HL-60 (cell line): Measurements from ENCODE around the gene WSB2.

ENCODE experiments used
- DNase-seq, 2 experiments: peaks; one replicate each; pipeline ENCODE4 v3.0.0-alpha.2; 2010 to 2020; ENCODE audit warnings: low read depth in 1 of 2, low spot score in 1 of 2
- H3K27ac ChIP-seq: fragments of 250-450 bp; sonication (Bioruptor Pico); replicated peaks from 2 replicates; pipeline ENCODE4 v1.5.1; 2020; ENCODE audit warnings: mild to moderate bottlenecking, moderate library complexity
- H3K27me3 ChIP-seq: fragments of 250-450 bp; sonication (Bioruptor Pico); 2 replicates; pipeline ENCODE4 v1.5.1; 2021; ENCODE audit warnings: mild to moderate bottlenecking, moderate library complexity; ENCODE audit not compliant: insufficient read depth, poor library complexity, severe bottlenecking
- H3K4me3 ChIP-seq: replicated peaks from 2 replicates; pipeline ENCODE4 v1.5.1; 2011; ENCODE audit warnings: mild to moderate bottlenecking, control low read depth, low read length; ENCODE audit not compliant: insufficient read depth
- CTCF ChIP-seq: IDR thresholded peaks from one replicate; pipeline ENCODE4 v1.5.1; 2011; ENCODE audit warnings: low read length, control low read depth, inconsistent platforms; ENCODE audit not compliant: insufficient read depth
- GABPA ChIP-seq: IDR thresholded peaks from 2 replicates; pipeline ENCODE4 v1.6.1; 2012; ENCODE audit warnings: low read depth
- POLR2AphosphoS5 ChIP-seq: IDR thresholded peaks from 2 replicates; pipeline ENCODE4 v1.6.1; 2012; ENCODE audit warnings: low read depth
- REST ChIP-seq: IDR thresholded peaks from 2 replicates; pipeline ENCODE4 v1.6.1; 2012; ENCODE audit warnings: low read depth; ENCODE audit not compliant: insufficient replicate concordance
- SPI1 ChIP-seq: IDR thresholded peaks from 2 replicates; pipeline ENCODE4 v1.6.1; 2012; ENCODE audit warnings: low read depth, mild to moderate bottlenecking, borderline replicate concordance

Gene WSB2

GRCh38 chr12:118029166-118029565 lies 31.8 kb downstream of the WSB2 start:
- DNase-seq = no peak
- no peak overlapping the region for H3K27ac ChIP-seq

GRCh38 chr12:118025168-118025567 lies 35.8 kb downstream of the WSB2 start:
- no peak overlapping the region for H3K27ac ChIP-seq
- H3K4me3 ChIP-seq = no peak overlapping the region
- TF ChIP-seq CTCF (no peak), POLR2AphosphoS5 (no peak), GABPA (no peak), REST (no peak), SPI1 (no peak)

More at GRCh38 chr12:118029166-118029565, 31.8 kb downstream of the WSB2 start:
- no peak overlapping the region for H3K4me3 ChIP-seq
- no peaks in the 10 kb centered on the region for H3K27me3 ChIP-seq
- no peak for TF ChIP-seq REST
- TF ChIP-seq SPI1 = no peak
- no peak for TF ChIP-seq POLR2AphosphoS5
- TF ChIP-seq GABPA = no peak
- no peak for TF ChIP-seq CTCF

GRCh38 chr12:118023301-118023860 lies 37.6 kb downstream of the WSB2 start:
- no peak overlapping the region for H3K27ac ChIP-seq
- H3K4me3 ChIP-seq = no peak overlapping the region
- no peak for DNase-seq
- TF ChIP-seq REST = no peak
- no peak for TF ChIP-seq SPI1
- no peak for TF ChIP-seq GABPA
- no peak for TF ChIP-seq POLR2AphosphoS5
- TF ChIP-seq CTCF = no peak
- no peaks in the 10 kb centered on the region for H3K27me3 ChIP-seq

More at GRCh38 chr12:118025168-118025567, 35.8 kb downstream of the WSB2 start:
- no peaks in the 10 kb centered on the region for H3K27me3 ChIP-seq
- no peak for DNase-seq
